H1 (cell line): ENCODE data around the gene TMCC1. TPM values are rescaled to one million over a fixed set of nuclear protein-coding genes. Genes with fewer than 3 reads are reported as not detected.

Source experiments
- CTCF ChIA-PET: fragments of 300-600 bp; sonication (Branson Sonifier 250); formaldehyde crosslinking; loops from one replicate; lab custom pipeline; 2021; ENCODE audit not compliant: partially characterized antibody; lab: Charles Lee
- POLR2A ChIA-PET: fragments of 300-600 bp; sonication (Branson Sonifier 250); formaldehyde crosslinking; loops from one replicate; lab custom pipeline; 2021; ENCODE audit warnings: inconsistent platforms; ENCODE audit not compliant: partially characterized antibody; lab: Charles Lee
- DNase-seq, 2 experiments: peaks; one replicate each; pipeline versions ENCODE4 v3.0.0 to v3.0.0-alpha.2; 2010 to 2022; ENCODE audit warnings: low spot score in 2 of 2, low read depth in 1 of 2, mixed read lengths in 1 of 2
- FAIRE-seq: peaks from 2 replicates; lab custom pipeline; 2011; peaks lifted over from hg19 to GRCh38; lab: Jason Lieb, UNC
- H2AFZ ChIP-seq: 2 replicates; pipeline ENCODE4 v1.8.1; 2012; ENCODE audit warnings: low read length, inconsistent platforms
- H2AK5ac ChIP-seq: 2 replicates; pipeline ENCODE4 v1.6.1; 2013; ENCODE audit warnings: low read depth, low read length
- H2BK120ac ChIP-seq: replicated peaks from 2 replicates; pipeline ENCODE3; 2013; ENCODE audit warnings: low read depth, low read length, inconsistent platforms
- H2BK12ac ChIP-seq: 2 replicates; pipeline ENCODE4 v1.6.1; 2013; ENCODE audit warnings: low read depth, low read length
- H2BK15ac ChIP-seq: 2 replicates; pipeline ENCODE4 v1.6.1; 2013; ENCODE audit warnings: low read length
- H2BK20ac ChIP-seq: 2 replicates; pipeline ENCODE4 v1.6.1; 2013; ENCODE audit warnings: low read length
- H2BK5ac ChIP-seq: 2 replicates; pipeline ENCODE4 v1.6.1; 2013; ENCODE audit warnings: low read depth, low read length
- H3K14ac ChIP-seq: 2 replicates; pipeline ENCODE4 v1.6.1; 2013; ENCODE audit warnings: inconsistent platforms; ENCODE audit not compliant: insufficient read length
- H3K18ac ChIP-seq: 2 replicates; pipeline ENCODE4 v1.6.1; 2013; ENCODE audit warnings: low read length; ENCODE audit errors: extremely low read depth
- H3K23ac ChIP-seq: 2 replicates; pipeline ENCODE4 v1.6.1; 2013; ENCODE audit warnings: inconsistent platforms; ENCODE audit not compliant: insufficient read length
- H3K23me2 ChIP-seq: 2 replicates; pipeline ENCODE4 v1.6.1; 2013; ENCODE audit warnings: low read depth, low read length
- H3K27ac ChIP-seq: 2 replicates; pipeline ENCODE4 v1.6.1; 2011; ENCODE audit warnings: low read depth, low read length, inconsistent platforms
- H3K27me3 ChIP-seq, 4 experiments: replicated peaks in 1 of 4; 1 replicate in 1 of 4; 2 replicates in 3 of 4; pipeline versions ENCODE4 v1.6.1 to v1.8.1; 2011 to 2013; ENCODE audit warnings: low read length in 3 of 4, mild to moderate bottlenecking in 3 of 4, inconsistent platforms in 2 of 4, mixed read lengths in 2 of 4, moderate library complexity in 1 of 4; ENCODE audit not compliant: control insufficient read depth in 3 of 4, insufficient read depth in 3 of 4; ENCODE audit errors: extremely low read depth in 1 of 4
- H3K36me3 ChIP-seq, 4 experiments: 2 replicates each; pipeline versions ENCODE4 v1.6.1 to v1.8.1; 2011 to 2013; ENCODE audit warnings: mild to moderate bottlenecking in 4 of 4, low read length in 3 of 4, moderate library complexity in 2 of 4, control low read depth in 1 of 4, inconsistent platforms in 1 of 4; ENCODE audit not compliant: insufficient read depth in 4 of 4, control insufficient read depth in 2 of 4
- H3K4ac ChIP-seq: replicated peaks from 2 replicates; pipeline ENCODE3; 2013; ENCODE audit warnings: low read length, low read depth, mixed read lengths, inconsistent platforms; ENCODE audit not compliant: insufficient read length
- H3K4me1 ChIP-seq, 4 experiments: replicated peaks in 1 of 4; 1 replicate in 1 of 4; 2 replicates in 3 of 4; pipeline versions ENCODE4 v1.6.1 to v1.8.1; 2011 to 2013; ENCODE audit warnings: low read length in 3 of 4, inconsistent platforms in 2 of 4, mixed read lengths in 1 of 4; ENCODE audit not compliant: insufficient read depth in 4 of 4, control insufficient read depth in 3 of 4
- H3K4me2 ChIP-seq, 2 experiments: 2 replicates each; pipeline versions ENCODE4 v1.6.1 to v1.8.1; 2011 to 2013; ENCODE audit warnings: low read depth in 2 of 2, low read length in 2 of 2, control low read depth in 1 of 2, inconsistent platforms in 1 of 2, mild to moderate bottlenecking in 1 of 2; ENCODE audit not compliant: insufficient read depth in 1 of 2
- H3K4me3 ChIP-seq, 4 experiments: fragments of 200-600, 300-600 bp in 1 of 4; sonication (generic), shearing (Covaris generic), sonication (Bioruptor Twin) in 1 of 4; 2 replicates each; pipeline versions ENCODE4 v1.5.1 to v1.8.1; 2011 to 2016; ENCODE audit warnings: low read length in 4 of 4, low read depth in 3 of 4, control low read depth in 2 of 4, inconsistent platforms in 2 of 4, mild to moderate bottlenecking in 2 of 4, mixed read lengths in 1 of 4, moderate library complexity in 1 of 4; ENCODE audit not compliant: insufficient read depth in 2 of 4; ENCODE audit errors: extremely low read depth in 1 of 4
- H3K56ac ChIP-seq: replicated peaks from 2 replicates; pipeline ENCODE3; 2013; ENCODE audit warnings: low read depth, mild to moderate bottlenecking, mixed read lengths, low read length, inconsistent platforms; ENCODE audit not compliant: insufficient read length
- H3K79me1 ChIP-seq: 2 replicates; pipeline ENCODE4 v1.6.1; 2013; ENCODE audit warnings: low read depth, low read length, control low read depth
- H3K79me2 ChIP-seq, 2 experiments: 2 replicates each; pipeline versions ENCODE4 v1.6.1 to v1.8.1; 2012 to 2013; ENCODE audit warnings: low read length in 2 of 2, mild to moderate bottlenecking in 2 of 2, inconsistent platforms in 1 of 2; ENCODE audit not compliant: insufficient read depth in 2 of 2, control insufficient read depth in 1 of 2
- H3K9ac ChIP-seq, 4 experiments: replicated peaks in 1 of 4; 1 replicate in 1 of 4; 2 replicates in 3 of 4; pipeline versions ENCODE4 v1.6.1 to v1.8.1; 2011 to 2013; ENCODE audit warnings: low read depth in 3 of 4, low read length in 3 of 4, control low read depth in 2 of 4, mild to moderate bottlenecking in 2 of 4, moderate library complexity in 2 of 4, inconsistent platforms in 1 of 4; ENCODE audit errors: extremely low read depth in 1 of 4
- H3K9me3 ChIP-seq, 2 experiments: 2 replicates each; pipeline versions ENCODE4 v1.6.1 to v1.8.1; 2012 to 2013; ENCODE audit warnings: mild to moderate bottlenecking in 2 of 2, moderate library complexity in 2 of 2, control low read depth in 1 of 2, inconsistent platforms in 1 of 2, low read depth in 1 of 2, low read length in 1 of 2, mixed read lengths in 1 of 2; ENCODE audit not compliant: insufficient read depth in 2 of 2
- H4K20me1 ChIP-seq, 2 experiments: replicated peaks in 1 of 2; 2 replicates each; pipeline versions ENCODE3 to v1.8.1; 2011 to 2013; ENCODE audit warnings: inconsistent platforms in 2 of 2, low read length in 2 of 2, mild to moderate bottlenecking in 1 of 2; ENCODE audit not compliant: insufficient read depth in 2 of 2, control insufficient read depth in 1 of 2
- H4K5ac ChIP-seq: 2 replicates; pipeline ENCODE4 v1.6.1; 2013; ENCODE audit warnings: low read length, low read depth, mixed read lengths, inconsistent platforms; ENCODE audit not compliant: insufficient read length
- H4K8ac ChIP-seq: 2 replicates; pipeline ENCODE4 v1.8.0; 2013; ENCODE audit warnings: mild to moderate bottlenecking, moderate library complexity, low read length, inconsistent platforms; ENCODE audit not compliant: insufficient read depth; ENCODE audit errors: extremely low read depth
- H4K91ac ChIP-seq: replicated peaks from 2 replicates; pipeline ENCODE3; 2013; ENCODE audit warnings: low read length, mixed read lengths, inconsistent platforms; ENCODE audit not compliant: insufficient read length
- RBBP5 ChIP-seq: IDR thresholded peaks from 2 replicates; pipeline ENCODE4 v1.7.1; 2012; ENCODE audit warnings: low read depth, mild to moderate bottlenecking, inconsistent platforms, low read length, moderate library complexity, borderline replicate concordance
- WGBS, 2 experiments: shearing (Covaris generic) in 1 of 2; methylation state at CpG; one replicate each; pipeline versions ENCODE4 v1.1.6 to v1.1.7; 2013 to 2015; ENCODE audit warnings: low lambda C conversion rate in 2 of 2, mixed read lengths in 2 of 2, inconsistent platforms in 1 of 2, low coverage in 1 of 2, missing lambda C conversion rate in 1 of 2; ENCODE audit not compliant: insufficient replicate concordance in 2 of 2, insufficient coverage in 1 of 2, insufficient read length in 1 of 2; ENCODE audit errors: extremely low coverage in 1 of 2, missing lambda C conversion rate in 1 of 2; 5-methylcytosine and 5-hydroxymethylcytosine counted together
- polyA plus RNA-seq, 7 experiments: library from polyadenylated mRNA; depleted of rRNA in 3 of 7; stranded (reverse) in 5 of 7; unstranded in 2 of 7; fragments of >200 nt in 5 of 7; fragments of 200-250 nt in 2 of 7; gene quantifications; 1 replicate in 5 of 7; 2 replicates in 1 of 7; 4 replicates in 1 of 7; pipeline versions ENCODE4 v1.2.1 to v1.2.3, GENCODE V29; 2011 to 2013; ENCODE audit warnings: missing spikeins in 2 of 7, mixed read lengths in 2 of 7
- total RNA-seq: library from RNA; stranded (reverse); fragmentation: NEBNext Ultra II Directional; extraction: Animal tissue kit (Norgen Biotek cat#: 25700); gene quantifications from 2 replicates; pipeline ENCODE4 v1.2.1, GENCODE V29; 2021

TMCC1 gene
- total and polyA plus RNA-seq, 2 of the 8 experiments (the other 6 are each of a cell fraction or from before 2014, with no cell fraction given) = 10.4 to 27.1 TPM

- Histone ChIP-seq H2BK20ac (no peak overlapping the region), H3K9me3 (no peaks in the 10 kb centered on the region), H3K14ac (no peak overlapping the region), H3K4me2 (no peak overlapping the region), H2BK5ac (no peak overlapping the region), H4K8ac (no peak overlapping the region), H2BK15ac (no peak overlapping the region), H3K4me1 (peaks cover 0 to 4% (median 2%) of the 10 kb centered on the region in 4 experiments; a peak in 3 of 7 replicates), H2BK120ac (no peak overlapping the region), H3K36me3 (no peaks in the 10 kb centered on the region), H3K56ac (no peak overlapping the region), H3K9ac (no peak overlapping the region), H3K27ac (no peak overlapping the region), H4K91ac (no peak overlapping the region), H2AFZ (no peak overlapping the region), H3K23me2 (peaks cover 8% of the 10 kb centered on the region), H2AK5ac (no peak overlapping the region), H2BK12ac (no peak overlapping the region), H3K79me1 (peaks cover 2% of the 10 kb centered on the region; the same call in 1 of the 2 replicates)
- FAIRE-seq (no peak), DNase-seq (no peak)
- ChIA-PET POLR2A (interaction anchor here (0.5 kb wide), 1 partner anchor 46 kb away, joined by 3 read pairs; no protein-coding TSS in a partner anchor), CTCF (interaction anchor here (0.7 kb wide), 1 partner anchor 36 kb away, joined by 3 read pairs; no protein-coding TSS in a partner anchor)
- 92% methylated on average over 5 of the region's 5 CpGs; no CpG with 5 or more reads in 1 of the 2 experiments for WGBS, 2 experiments
- no peak for TF ChIP-seq RBBP5
- TF ChIP-seq, all 59 proteins: peak for 0
- Histone ChIP-seq H3K79me2 (peaks cover 0 to 67% of the 10 kb centered on the region in 2 experiments; a peak in 3 of 4 replicates), H3K23ac (no peak overlapping the region), H3K27me3 (no peaks in the 10 kb centered on the region), H4K5ac (no peak overlapping the region), H3K4me3 (no peak overlapping the region), H4K20me1 (peaks cover 1 to 6% of the 10 kb centered on the region in 2 experiments), H3K4ac (no peak overlapping the region), H3K18ac (no peak overlapping the region)
Observed at GRCh38 chr3:129888771-129889170, 4.7 kb downstream of the TMCC1 start.
